Measurements from ENCODE around the gene MIB2.
"Not testable (repeated sequence)": the region's sequence is repeated elsewhere in the genome, so short reads cannot be mapped to it uniquely, and the experiment has no call there.

Gene MIB2

GRCh38 chr1:1615256-1616044 lies at the start of gene MIB2:
Gene MIB2, plus strand, starts transcription at chr1:1615500. Its CDS starts 7,953 bp downstream, at chr1:1623453.
- peak within 1 kb of the TSS; percentile 88 for H3K4me3 ChIP-seq (ENCODE audit: low read depth, low read length)

DNA sequence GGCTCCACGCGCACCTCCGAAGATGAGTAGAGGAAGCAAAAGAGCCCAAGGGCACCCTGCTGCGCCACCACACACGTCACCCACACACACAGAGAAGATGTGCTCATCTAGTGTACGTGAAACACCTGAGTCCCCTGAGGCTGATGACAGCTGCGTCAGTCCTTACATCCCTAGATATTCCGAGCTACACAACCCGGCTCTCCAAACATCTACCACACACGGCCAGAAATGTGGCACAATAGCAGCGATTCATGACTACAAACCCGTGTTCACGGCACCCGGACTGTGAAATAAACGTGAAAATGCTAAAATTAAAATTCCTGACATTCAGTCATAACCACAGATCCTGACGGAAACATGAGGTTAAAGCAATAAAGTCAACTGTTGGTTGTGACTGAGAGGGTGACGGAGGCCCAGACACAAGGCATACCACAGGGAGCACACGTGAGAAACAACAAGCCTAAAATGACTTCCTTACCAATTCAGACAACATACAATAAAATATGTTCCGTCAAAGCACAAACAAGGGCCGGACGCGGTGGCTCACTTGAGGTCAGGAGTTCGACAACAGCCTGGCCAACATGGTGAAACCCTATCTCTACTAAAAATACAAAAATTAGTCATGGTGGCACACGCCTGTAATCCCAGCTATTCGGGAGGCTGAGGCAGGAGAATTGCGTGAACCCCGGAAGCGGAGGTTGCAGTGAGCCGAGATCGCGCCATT lies 48.0 kb upstream of the MIB2 start:
- no peak overlapping the region for H3K4me3 ChIP-seq (ENCODE audit: low read depth, low read length)

GRCh38 chr1:1567891-1568291 lies 47.4 kb upstream of the MIB2 start:
- H3K4me3 ChIP-seq (ENCODE audit: low read depth, low read length): no peak overlapping the region

DNA sequence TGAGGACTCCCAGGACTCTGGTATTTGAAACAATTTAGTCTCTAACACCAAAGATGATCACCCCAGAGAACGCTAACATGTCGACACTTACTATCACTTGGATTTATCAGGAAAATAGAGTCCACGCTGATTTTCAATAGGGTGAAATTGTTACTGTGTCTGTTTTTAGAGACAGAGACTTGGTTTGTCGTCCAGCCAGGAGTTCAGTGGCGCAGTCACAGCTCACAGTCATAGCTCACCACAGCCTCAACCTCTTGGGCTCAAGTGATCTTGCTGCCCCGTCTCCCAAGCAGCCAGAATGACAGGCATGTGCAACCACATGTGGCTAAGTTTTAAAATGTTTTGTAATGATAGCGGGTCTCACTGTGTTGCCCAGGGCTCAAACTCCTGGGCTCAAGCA lies 46.0 kb upstream of the MIB2 start:
- H3K4me3 ChIP-seq (ENCODE audit: low read depth, low read length): no peak overlapping the region

GRCh38 chr1:1573843-1574720 lies 41.2 kb upstream of the MIB2 start:
- peak overlapping the region; percentile 94 for H3K4me3 ChIP-seq (ENCODE audit: low read depth, low read length)

GRCh38 chr1:1574721-1575537 lies 40.4 kb upstream of the MIB2 start, which contains the start of gene SSU72:
Gene SSU72, minus strand, starts transcription at chr1:1574863. Its CDS starts 306 bp downstream, at chr1:1574557.
- H3K4me3 ChIP-seq (ENCODE audit: low read depth, low read length): peak within 1 kb of the TSS; percentile 94

DNA sequence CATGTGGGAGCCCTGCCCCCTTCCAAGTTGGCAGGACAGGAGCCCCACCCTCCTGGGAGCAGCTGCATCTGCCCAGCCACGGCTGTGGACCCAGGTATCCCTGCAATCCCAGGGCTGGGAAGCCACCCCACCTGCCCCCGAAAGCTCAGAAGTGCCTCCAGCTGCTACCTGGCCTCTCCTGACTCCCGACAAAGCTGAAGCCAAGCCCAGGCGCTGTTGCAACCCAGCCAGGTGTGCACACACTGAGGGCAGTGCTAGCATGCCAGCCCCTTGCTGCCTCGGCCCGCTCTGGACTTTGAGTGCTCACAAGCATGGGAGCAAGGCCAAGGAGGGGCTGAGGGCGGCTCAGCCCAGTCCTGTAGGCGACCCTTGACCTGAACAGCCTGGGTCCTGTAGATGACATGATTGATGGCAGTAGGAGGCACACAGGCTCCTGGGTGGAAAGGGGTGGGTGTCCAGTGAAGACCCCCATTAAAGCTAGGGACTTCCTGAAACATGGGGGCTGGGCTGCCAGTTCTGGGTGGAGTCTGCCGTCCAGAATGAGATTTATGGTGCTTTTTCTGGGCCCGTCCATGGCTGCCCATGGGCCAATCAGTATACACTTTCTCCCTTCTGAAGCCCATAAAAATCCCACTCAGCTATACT lies 37.8 kb upstream of the MIB2 start:
- no peak overlapping the region for H3K4me3 ChIP-seq (ENCODE audit: low read depth, low read length)

DNA sequence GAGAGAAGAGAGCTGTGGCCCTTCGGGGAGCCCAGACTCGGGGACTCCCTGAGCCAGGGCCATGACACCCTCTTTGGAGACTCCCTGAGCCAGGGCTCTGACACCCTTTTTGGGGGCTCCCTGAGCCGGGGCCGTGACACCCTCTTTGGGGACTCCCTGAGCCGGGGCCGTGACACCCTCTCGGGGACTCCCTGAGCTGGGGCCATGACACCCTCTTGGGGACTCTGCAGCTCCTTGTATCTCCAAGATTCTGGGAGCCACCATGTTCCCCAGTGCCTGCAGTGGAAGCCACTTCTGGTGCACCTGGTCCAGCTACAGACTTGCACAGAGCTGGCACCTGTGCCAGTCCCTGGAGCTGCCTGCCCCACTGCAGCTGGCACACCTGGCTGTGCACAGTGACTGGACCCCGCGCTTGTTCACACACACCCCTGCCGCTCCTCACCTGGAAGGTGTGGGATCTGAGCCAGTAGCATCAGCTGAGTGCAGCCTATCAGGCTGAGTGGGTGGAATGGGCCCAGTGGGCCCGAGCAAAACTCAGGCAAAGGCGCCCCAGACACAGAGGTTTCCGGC lies 36.8 kb upstream of the MIB2 start:
- H3K4me3 ChIP-seq (ENCODE audit: low read depth, low read length): no peak overlapping the region

GRCh38 chr1:1582585-1583346 lies 32.5 kb upstream of the MIB2 start:
- H3K4me3 ChIP-seq (ENCODE audit: low read depth, low read length): no peak overlapping the region

GRCh38 chr1:1583347-1584010 lies 31.8 kb upstream of the MIB2 start:
- no peak overlapping the region for H3K4me3 ChIP-seq (ENCODE audit: low read depth, low read length)

- H3K4me3 ChIP-seq (ENCODE audit: low read depth, low read length): no peak overlapping the region
These were observed 23.8 kb upstream of the MIB2 start for GRCh38 chr1:1591452-1591851.

GRCh38 chr1:1593834-1594601 lies 21.3 kb upstream of the MIB2 start:
- no peak overlapping the region for H3K4me3 ChIP-seq (ENCODE audit: low read depth, low read length)

DNA sequence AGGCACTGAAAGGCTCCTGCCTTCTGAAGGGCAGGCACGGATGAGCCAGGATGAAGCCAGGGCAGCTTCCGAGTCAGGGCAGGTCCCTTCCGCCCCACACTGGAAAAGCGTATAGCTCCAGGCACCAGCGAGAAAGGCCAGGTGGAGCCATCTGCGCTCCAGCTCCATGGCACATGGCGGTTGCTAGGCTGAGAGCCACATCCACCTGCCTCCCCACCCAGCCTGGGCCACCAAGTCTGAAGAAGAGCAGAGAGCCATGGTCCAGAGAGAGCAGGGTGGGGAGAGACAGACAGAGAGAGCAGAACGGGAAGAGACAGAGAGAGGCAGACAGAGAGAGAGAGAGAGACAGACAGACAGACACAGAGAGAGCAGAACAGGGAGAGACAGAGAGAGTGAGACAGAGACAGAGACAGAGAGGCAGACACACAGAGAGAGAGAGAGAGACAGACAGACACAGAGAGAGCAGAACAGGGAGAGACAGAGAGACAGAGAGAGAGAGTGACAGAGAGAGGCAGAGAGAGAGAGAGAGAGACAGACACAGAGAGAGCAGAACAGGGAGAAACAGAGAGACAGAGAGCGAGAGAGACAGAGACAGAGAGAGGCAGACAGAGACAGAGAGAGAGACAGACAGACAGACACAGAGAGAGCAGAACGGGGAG lies 20.6 kb upstream of the MIB2 start:
- H3K4me3 ChIP-seq (ENCODE audit: low read depth, low read length): no peak overlapping the region

GRCh38 chr1:1595341-1595740 lies 20.0 kb upstream of the MIB2 start:
- not testable (repeated sequence) for H3K4me3 ChIP-seq (ENCODE audit: low read depth, low read length)

GRCh38 chr1:1596493-1597274 lies 18.6 kb upstream of the MIB2 start:
- no peak overlapping the region for H3K4me3 ChIP-seq (ENCODE audit: low read depth, low read length)

DNA sequence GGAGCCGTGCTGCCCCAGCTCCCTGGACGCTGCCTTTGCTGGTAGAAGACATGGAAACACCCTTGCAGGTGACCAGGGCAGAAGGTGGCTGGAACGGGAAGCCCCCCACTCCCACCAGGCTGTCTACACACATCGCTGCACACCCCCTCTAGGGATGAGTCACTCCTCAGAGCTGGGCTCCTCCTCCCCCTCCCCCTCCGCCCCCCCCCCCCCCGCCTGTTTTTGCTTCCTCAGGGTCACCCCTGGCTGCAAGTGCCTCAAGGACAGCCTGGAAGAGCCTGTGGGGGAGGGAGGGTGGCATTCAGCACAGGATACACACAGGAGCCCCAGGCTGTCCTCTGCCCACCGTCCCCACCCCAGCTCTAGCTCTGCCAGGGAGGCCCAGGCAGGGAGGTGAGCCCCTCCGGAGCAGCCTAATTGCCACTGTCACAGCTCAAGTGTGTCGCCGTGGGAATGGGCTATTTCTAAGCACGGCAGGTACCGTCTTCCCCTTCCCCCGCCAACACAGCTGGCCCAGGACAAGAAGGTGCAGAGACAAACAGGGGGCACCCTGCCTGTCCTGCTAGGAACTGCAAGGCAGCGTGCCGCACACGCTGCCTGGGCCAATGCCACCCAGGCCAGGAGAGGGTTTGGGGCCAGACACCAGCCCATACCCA lies 17.9 kb upstream of the MIB2 start:
- no peak overlapping the region for H3K4me3 ChIP-seq (ENCODE audit: low read depth, low read length)
